ENCODE data around the gene NECAB2. TPM values are rescaled to one million over a fixed set of nuclear protein-coding genes. Genes with fewer than 3 reads are reported as not detected.
"Not testable (repeated sequence)": the region's sequence is repeated elsewhere in the genome, so short reads cannot be mapped to it uniquely, and the experiment has no call there.

The NECAB2 gene
- total RNA-seq, 1 experiment from 2014 or later: 7.4 TPM

GRCh38 chr16:83948914-83949723 lies 18.9 kb upstream of the NECAB2 start:
- in situ Hi-C loops (cut with HindIII; ENCODE audit: low sequenced_read_pairs): no loop called here

GRCh38 chr16:83949724-83950001 lies 18.4 kb upstream of the NECAB2 start:
- in situ Hi-C loops (cut with HindIII; ENCODE audit: low sequenced_read_pairs): no loop called here
- DNase-seq (ENCODE audit: low spot score): no peak

More at GRCh38 chr16:83948914-83949723, 18.9 kb upstream of the NECAB2 start:
- no peak for DNase-seq (ENCODE audit: low spot score)

GRCh38 chr16:83950862-83951399 lies 17.1 kb upstream of the NECAB2 start:
- in situ Hi-C loops (cut with HindIII; ENCODE audit: low sequenced_read_pairs); DNase-seq (ENCODE audit: low spot score): not testable (repeated sequence)

- in situ Hi-C loops (cut with HindIII; ENCODE audit: low sequenced_read_pairs): no loop called here
These were observed 16.5 kb upstream of the NECAB2 start for GRCh38 chr16:83951544-83951943.

GRCh38 chr16:83952587-83952939 lies 15.5 kb upstream of the NECAB2 start:
- in situ Hi-C loops (cut with HindIII; ENCODE audit: low sequenced_read_pairs): no loop called here
- no peak for DNase-seq (ENCODE audit: low spot score)

More at GRCh38 chr16:83951544-83951943, 16.5 kb upstream of the NECAB2 start:
- no peak for DNase-seq (ENCODE audit: low spot score)

GRCh38 chr16:83952940-83953795 lies 14.9 kb upstream of the NECAB2 start, which contains the start of gene OSGIN1:
Gene OSGIN1 (plus strand): TSS chr16:83953240. CDS start chr16:83957672, 4,432 bp downstream.
- in situ Hi-C loops (cut with HindIII; ENCODE audit: low sequenced_read_pairs): no loop called here
- peak; percentile 32 for DNase-seq (ENCODE audit: low spot score)

GRCh38 chr16:83953796-83954576 lies 14.1 kb upstream of the NECAB2 start:
- DNase-seq (ENCODE audit: low spot score): peak; percentile 37
- in situ Hi-C loops (cut with HindIII; ENCODE audit: low sequenced_read_pairs): no loop called here

- DNase-seq (ENCODE audit: low spot score): no peak
- in situ Hi-C loops (cut with HindIII; ENCODE audit: low sequenced_read_pairs): no loop called here
These were observed 13.4 kb upstream of the NECAB2 start for GRCh38 chr16:83954577-83955016.

GRCh38 chr16:83955218-83956130 lies 12.6 kb upstream of the NECAB2 start:
- in situ Hi-C loops (cut with HindIII; ENCODE audit: low sequenced_read_pairs): no loop called here

GRCh38 chr16:83956336-83957289 lies 11.4 kb upstream of the NECAB2 start:
- peak; percentile 83 for DNase-seq (ENCODE audit: low spot score)
- in situ Hi-C loops (cut with HindIII; ENCODE audit: low sequenced_read_pairs): no loop called here

More at GRCh38 chr16:83955218-83956130, 12.6 kb upstream of the NECAB2 start:
- no peak for DNase-seq (ENCODE audit: low spot score)

- in situ Hi-C loops (cut with HindIII; ENCODE audit: low sequenced_read_pairs): no loop called here
- DNase-seq (ENCODE audit: low spot score): no peak
These were observed 10.7 kb upstream of the NECAB2 start for GRCh38 chr16:83957296-83957855.

- in situ Hi-C loops (cut with HindIII; ENCODE audit: low sequenced_read_pairs): no loop called here
- DNase-seq (ENCODE audit: low spot score): no peak
These were observed 9.8 kb upstream of the NECAB2 start for GRCh38 chr16:83958137-83958845.

GRCh38 chr16:83958846-83959565 lies 9.0 kb upstream of the NECAB2 start:
- in situ Hi-C loops (cut with HindIII; ENCODE audit: low sequenced_read_pairs): no loop called here
- no peak for DNase-seq (ENCODE audit: low spot score)

GRCh38 chr16:83959656-83960434 lies 8.2 kb upstream of the NECAB2 start:
- no peak for DNase-seq (ENCODE audit: low spot score)
- in situ Hi-C loops (cut with HindIII; ENCODE audit: low sequenced_read_pairs): no loop called here
